ENCODE results near the gene NGF.

NGF gene

DNA sequence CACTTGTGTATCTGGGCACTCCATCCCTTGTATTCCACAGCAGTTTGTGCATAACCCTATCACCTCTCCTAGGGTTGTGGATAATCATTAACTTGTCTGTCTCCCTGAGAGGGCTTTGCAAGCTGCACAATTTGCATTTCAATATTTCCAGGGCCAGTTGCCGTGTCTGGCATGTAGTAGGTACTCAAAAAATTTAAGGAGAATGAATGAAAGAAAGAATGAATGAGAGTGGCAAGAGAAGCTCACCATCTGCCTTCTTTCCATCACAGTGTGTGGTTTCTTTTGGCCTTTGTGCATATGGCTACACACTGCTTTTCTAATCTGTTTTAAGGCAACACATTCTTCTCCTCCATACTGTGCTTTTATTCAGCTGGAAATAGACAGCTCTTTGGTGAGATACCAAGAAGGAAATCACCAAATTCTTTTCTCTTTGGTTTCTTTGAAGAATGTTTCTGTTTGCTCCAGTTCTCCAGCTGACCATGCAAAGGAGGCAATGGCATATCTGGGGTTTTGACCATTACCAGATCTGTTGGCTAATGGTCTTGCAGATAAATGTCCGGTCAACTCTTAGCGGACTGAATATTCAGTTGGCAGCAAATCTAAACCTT, 49.4 kb downstream of the NGF start:
- ATAC-seq: no peak
- TF ChIP-seq TCF4 (CRISPR knock-in tag; IDR thresholded peaks at IDR 0.05; ENCODE audit: borderline replicate concordance) (no peak), CSDC2 (CRISPR knock-in tag; IDR thresholded peaks at IDR 0.05) (no peak), ZNF70 (CRISPR knock-in tag; IDR thresholded peaks at IDR 0.05) (no peak), ISL1 (CRISPR knock-in tag; IDR thresholded peaks at IDR 0.05) (no peak), ARNTL (CRISPR knock-in tag; IDR thresholded peaks at IDR 0.05; ENCODE audit: borderline replicate concordance, low read depth) (no peak), ZC3H10 (CRISPR knock-in tag; IDR thresholded peaks at IDR 0.05) (no peak), ZFP3 (CRISPR knock-in tag; IDR thresholded peaks at IDR 0.05) (no peak)
- TF ChIP-seq, protein P1, sequence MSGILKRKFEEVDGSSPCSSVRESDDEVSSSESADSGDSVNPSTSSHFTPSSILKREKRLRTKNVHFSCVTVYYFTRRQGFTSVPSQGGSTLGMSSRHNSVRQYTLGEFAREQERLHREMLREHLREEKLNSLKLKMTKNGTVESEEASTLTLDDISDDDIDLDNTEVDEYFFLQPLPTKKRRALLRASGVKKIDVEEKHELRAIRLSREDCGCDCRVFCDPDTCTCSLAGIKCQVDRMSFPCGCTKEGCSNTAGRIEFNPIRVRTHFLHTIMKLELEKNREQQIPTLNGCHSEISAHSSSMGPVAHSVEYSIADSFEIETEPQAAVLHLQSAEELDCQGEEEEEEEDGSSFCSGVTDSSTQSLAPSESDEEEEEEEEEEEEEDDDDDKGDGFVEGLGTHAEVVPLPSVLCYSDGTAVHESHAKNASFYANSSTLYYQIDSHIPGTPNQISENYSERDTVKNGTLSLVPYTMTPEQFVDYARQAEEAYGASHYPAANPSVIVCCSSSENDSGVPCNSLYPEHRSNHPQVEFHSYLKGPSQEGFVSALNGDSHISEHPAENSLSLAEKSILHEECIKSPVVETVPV (CRISPR knock-in tag; IDR thresholded peaks at IDR 0.05): no peak

DNA sequence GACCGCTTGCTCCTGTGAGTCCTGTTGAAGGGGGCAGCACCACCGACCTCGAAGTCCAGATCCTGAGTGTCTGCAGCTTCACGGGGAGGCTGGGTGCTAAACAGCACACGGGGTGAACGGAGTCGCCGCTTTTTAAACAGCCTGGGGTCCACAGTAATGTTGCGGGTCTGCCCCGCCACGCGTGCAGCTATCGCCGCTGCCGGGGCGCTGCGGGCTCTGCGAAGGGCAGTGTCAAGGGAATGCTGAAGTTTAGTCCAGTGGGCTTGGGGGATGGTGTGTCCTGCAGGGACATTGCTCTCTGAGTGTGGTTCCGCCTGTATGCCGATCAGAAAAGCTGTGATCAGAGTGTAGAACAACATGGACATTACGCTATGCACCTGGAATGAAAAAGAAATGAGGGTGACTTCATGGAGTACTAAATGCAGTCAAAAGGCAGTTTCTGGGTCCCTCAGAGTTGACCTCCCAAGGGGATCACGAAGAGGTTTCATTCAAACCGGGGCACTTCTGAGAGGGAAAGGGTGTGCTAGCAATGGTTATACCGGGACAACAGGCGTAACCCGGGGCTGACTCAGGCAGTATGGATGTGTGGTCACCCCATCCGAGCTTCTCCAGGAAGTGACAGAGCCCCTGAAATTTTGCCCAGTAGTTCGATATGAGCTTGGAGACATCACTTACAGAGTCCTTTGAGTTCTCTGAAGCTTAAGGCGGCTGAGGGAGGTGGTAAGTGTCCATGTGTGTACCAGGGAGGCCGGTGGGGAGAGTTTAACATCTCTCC, 51.4 kb downstream of the NGF start:
- TF ChIP-seq CSDC2 (CRISPR knock-in tag; IDR thresholded peaks at IDR 0.05) (no peak), ZC3H10 (CRISPR knock-in tag; IDR thresholded peaks at IDR 0.05) (no peak), ZFP30 (CRISPR knock-in tag; IDR thresholded peaks at IDR 0.05) (no peak), ZFP3 (CRISPR knock-in tag; IDR thresholded peaks at IDR 0.05) (no peak), ZNF8 (CRISPR knock-in tag; IDR thresholded peaks at IDR 0.05) (no peak), ESRRG (CRISPR knock-in tag; IDR thresholded peaks at IDR 0.05) (no peak), ARNTL (CRISPR knock-in tag; IDR thresholded peaks at IDR 0.05; ENCODE audit: borderline replicate concordance, low read depth) (no peak), ZNF565 (CRISPR knock-in tag; conservative IDR thresholded peaks at IDR 0.05; ENCODE audit: low read depth) (no peak), BACH2 (CRISPR knock-in tag; IDR thresholded peaks at IDR 0.05; ENCODE audit: borderline replicate concordance) (no peak), ZNF70 (CRISPR knock-in tag; IDR thresholded peaks at IDR 0.05) (no peak), TOX (CRISPR knock-in tag; IDR thresholded peaks at IDR 0.05; ENCODE audit: borderline replicate concordance) (no peak), TCF4 (CRISPR knock-in tag; IDR thresholded peaks at IDR 0.05; ENCODE audit: borderline replicate concordance) (no peak), RARB (CRISPR knock-in tag; IDR thresholded peaks at IDR 0.05) (no peak), ISL1 (CRISPR knock-in tag; IDR thresholded peaks at IDR 0.05) (no peak), GLIS3 (CRISPR knock-in tag; IDR thresholded peaks at IDR 0.05) (no peak), SNAI2 (CRISPR knock-in tag; IDR thresholded peaks at IDR 0.05) (no peak), PPARA (CRISPR knock-in tag; IDR thresholded peaks at IDR 0.05; ENCODE audit: borderline replicate concordance) (no peak)
- TF ChIP-seq, protein P2, sequence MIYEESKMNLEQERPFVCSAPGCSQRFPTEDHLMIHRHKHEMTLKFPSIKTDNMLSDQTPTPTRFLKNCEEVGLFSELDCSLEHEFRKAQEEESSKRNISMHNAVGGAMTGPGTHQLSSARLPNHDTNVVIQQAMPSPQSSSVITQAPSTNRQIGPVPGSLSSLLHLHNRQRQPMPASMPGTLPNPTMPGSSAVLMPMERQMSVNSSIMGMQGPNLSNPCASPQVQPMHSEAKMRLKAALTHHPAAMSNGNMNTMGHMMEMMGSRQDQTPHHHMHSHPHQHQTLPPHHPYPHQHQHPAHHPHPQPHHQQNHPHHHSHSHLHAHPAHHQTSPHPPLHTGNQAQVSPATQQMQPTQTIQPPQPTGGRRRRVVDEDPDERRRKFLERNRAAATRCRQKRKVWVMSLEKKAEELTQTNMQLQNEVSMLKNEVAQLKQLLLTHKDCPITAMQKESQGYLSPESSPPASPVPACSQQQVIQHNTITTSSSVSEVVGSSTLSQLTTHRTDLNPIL (CRISPR knock-in tag; IDR thresholded peaks at IDR 0.05; ENCODE audit: low read depth): no peak
- TF ChIP-seq, protein P3, sequence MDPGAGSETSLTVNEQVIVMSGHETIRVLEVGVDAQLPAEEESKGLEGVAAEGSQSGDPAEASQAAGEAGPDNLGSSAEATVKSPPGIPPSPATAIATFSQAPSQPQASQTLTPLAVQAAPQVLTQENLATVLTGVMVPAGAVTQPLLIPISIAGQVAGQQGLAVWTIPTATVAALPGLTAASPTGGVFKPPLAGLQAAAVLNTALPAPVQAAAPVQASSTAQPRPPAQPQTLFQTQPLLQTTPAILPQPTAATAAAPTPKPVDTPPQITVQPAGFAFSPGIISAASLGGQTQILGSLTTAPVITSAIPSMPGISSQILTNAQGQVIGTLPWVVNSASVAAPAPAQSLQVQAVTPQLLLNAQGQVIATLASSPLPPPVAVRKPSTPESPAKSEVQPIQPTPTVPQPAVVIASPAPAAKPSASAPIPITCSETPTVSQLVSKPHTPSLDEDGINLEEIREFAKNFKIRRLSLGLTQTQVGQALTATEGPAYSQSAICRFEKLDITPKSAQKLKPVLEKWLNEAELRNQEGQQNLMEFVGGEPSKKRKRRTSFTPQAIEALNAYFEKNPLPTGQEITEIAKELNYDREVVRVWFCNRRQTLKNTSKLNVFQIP (CRISPR knock-in tag; IDR thresholded peaks at IDR 0.05; ENCODE audit: borderline replicate concordance, low read depth): no peak
- TF ChIP-seq, protein P1 (CRISPR knock-in tag; IDR thresholded peaks at IDR 0.05): no peak
- no peak for ATAC-seq

DNA sequence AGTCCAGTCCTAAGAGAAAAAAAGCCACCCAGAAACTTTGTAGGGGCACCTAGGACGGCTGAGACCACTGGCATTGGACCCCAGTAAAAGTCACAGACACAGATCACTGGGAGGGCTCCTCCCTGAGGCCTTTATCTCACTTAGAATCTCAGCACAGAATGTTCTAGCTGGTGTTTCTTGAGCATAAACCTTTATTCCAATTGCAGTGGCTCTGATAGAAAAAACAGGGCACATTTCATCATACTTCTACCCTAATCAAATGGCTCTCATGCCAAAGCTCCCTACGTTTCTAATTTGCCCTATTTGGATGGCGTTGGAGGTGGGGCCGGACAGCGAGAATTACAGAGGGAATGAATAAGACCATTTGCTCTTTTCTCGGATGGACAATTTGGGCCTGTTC, 53.8 kb downstream of the NGF start:
- TF ChIP-seq, protein P2 (CRISPR knock-in tag; IDR thresholded peaks at IDR 0.05; ENCODE audit: low read depth): no peak
- TF ChIP-seq ZNF70 (CRISPR knock-in tag; IDR thresholded peaks at IDR 0.05): no peak
- TF ChIP-seq SNAI2 (CRISPR knock-in tag; IDR thresholded peaks at IDR 0.05): no peak
- no peak for TF ChIP-seq TCF4 (CRISPR knock-in tag; IDR thresholded peaks at IDR 0.05; ENCODE audit: borderline replicate concordance)
- TF ChIP-seq ZNF565 (CRISPR knock-in tag; conservative IDR thresholded peaks at IDR 0.05; ENCODE audit: low read depth): no peak
- TF ChIP-seq TOX (CRISPR knock-in tag; IDR thresholded peaks at IDR 0.05; ENCODE audit: borderline replicate concordance): no peak
- TF ChIP-seq ESRRG (CRISPR knock-in tag; IDR thresholded peaks at IDR 0.05): no peak
- no peak for TF ChIP-seq RARB (CRISPR knock-in tag; IDR thresholded peaks at IDR 0.05)
- TF ChIP-seq ZNF8 (CRISPR knock-in tag; IDR thresholded peaks at IDR 0.05): no peak
- TF ChIP-seq OSR1 (CRISPR knock-in tag; IDR thresholded peaks at IDR 0.05): no peak
- no peak for TF ChIP-seq ZFP30 (CRISPR knock-in tag; IDR thresholded peaks at IDR 0.05)
- TF ChIP-seq, protein P4, sequence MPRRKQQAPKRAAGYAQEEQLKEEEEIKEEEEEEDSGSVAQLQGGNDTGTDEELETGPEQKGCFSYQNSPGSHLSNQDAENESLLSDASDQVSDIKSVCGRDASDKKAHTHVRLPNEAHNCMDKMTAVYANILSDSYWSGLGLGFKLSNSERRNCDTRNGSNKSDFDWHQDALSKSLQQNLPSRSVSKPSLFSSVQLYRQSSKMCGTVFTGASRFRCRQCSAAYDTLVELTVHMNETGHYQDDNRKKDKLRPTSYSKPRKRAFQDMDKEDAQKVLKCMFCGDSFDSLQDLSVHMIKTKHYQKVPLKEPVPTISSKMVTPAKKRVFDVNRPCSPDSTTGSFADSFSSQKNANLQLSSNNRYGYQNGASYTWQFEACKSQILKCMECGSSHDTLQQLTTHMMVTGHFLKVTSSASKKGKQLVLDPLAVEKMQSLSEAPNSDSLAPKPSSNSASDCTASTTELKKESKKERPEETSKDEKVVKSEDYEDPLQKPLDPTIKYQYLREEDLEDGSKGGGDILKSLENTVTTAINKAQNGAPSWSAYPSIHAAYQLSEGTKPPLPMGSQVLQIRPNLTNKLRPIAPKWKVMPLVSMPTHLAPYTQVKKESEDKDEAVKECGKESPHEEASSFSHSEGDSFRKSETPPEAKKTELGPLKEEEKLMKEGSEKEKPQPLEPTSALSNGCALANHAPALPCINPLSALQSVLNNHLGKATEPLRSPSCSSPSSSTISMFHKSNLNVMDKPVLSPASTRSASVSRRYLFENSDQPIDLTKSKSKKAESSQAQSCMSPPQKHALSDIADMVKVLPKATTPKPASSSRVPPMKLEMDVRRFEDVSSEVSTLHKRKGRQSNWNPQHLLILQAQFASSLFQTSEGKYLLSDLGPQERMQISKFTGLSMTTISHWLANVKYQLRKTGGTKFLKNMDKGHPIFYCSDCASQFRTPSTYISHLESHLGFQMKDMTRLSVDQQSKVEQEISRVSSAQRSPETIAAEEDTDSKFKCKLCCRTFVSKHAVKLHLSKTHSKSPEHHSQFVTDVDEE (CRISPR knock-in tag; IDR thresholded peaks at IDR 0.05): no peak
- TF ChIP-seq, protein P5, sequence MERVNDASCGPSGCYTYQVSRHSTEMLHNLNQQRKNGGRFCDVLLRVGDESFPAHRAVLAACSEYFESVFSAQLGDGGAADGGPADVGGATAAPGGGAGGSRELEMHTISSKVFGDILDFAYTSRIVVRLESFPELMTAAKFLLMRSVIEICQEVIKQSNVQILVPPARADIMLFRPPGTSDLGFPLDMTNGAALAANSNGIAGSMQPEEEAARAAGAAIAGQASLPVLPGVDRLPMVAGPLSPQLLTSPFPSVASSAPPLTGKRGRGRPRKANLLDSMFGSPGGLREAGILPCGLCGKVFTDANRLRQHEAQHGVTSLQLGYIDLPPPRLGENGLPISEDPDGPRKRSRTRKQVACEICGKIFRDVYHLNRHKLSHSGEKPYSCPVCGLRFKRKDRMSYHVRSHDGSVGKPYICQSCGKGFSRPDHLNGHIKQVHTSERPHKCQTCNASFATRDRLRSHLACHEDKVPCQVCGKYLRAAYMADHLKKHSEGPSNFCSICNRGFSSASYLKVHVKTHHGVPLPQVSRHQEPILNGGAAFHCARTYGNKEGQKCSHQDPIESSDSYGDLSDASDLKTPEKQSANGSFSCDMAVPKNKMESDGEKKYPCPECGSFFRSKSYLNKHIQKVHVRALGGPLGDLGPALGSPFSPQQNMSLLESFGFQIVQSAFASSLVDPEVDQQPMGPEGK (CRISPR knock-in tag; IDR thresholded peaks at IDR 0.05; ENCODE audit: borderline replicate concordance): no peak
- no peak for ATAC-seq

Measured in SK-N-SH treated with all-trans-retinoic acid at 6 μM for 48 hours (cell line).